ENCODE results near the gene CARMIL3.

DNA sequence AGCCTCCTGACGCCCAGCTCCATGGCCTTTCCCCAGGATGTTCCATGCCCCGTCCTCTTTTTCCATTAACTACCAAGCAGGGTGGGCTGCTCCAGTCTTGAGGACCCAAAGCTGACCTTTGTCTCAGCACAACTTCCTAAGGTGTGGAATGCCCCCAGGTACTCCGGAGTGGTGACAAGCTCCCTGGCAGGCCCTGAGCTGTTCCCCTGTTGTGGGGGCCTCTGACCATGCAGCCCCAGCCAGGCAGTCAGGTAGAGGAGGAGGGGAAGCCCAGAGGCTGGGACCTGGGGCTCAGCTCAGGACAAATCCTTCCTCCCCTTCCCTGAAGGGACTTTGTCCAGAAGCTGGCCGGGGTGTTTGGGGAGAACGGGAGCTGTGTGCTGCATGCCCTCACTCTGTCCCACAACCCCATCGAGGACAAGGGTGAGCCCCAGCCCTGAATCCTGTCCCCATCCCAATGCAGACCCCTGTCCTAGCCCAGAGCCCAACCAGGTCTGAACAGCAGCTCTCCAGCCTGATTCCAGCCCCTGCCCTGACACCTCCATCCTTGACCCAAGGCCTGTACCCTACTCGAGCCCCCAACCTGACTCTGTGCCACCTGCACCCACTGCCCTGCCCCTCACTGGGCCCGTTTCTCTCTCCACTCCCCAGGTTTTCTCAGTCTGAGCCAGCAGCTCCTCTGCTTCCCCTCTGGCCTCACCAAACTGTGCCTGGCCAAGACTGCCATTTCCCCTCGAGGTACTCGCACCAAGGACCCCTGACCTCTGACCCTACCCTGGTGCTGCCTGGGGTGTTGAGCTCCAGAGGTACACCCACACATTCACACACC is 4.4 kb downstream of the CARMIL3 start:
- TF ChIP-seq RAD21 (IDR thresholded peaks at IDR 0.05; ENCODE audit: low read length) = no peak
- TF ChIP-seq, protein P1, sequence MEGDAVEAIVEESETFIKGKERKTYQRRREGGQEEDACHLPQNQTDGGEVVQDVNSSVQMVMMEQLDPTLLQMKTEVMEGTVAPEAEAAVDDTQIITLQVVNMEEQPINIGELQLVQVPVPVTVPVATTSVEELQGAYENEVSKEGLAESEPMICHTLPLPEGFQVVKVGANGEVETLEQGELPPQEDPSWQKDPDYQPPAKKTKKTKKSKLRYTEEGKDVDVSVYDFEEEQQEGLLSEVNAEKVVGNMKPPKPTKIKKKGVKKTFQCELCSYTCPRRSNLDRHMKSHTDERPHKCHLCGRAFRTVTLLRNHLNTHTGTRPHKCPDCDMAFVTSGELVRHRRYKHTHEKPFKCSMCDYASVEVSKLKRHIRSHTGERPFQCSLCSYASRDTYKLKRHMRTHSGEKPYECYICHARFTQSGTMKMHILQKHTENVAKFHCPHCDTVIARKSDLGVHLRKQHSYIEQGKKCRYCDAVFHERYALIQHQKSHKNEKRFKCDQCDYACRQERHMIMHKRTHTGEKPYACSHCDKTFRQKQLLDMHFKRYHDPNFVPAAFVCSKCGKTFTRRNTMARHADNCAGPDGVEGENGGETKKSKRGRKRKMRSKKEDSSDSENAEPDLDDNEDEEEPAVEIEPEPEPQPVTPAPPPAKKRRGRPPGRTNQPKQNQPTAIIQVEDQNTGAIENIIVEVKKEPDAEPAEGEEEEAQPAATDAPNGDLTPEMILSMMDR (conservative IDR thresholded peaks at IDR 0.05; ENCODE audit: low read depth, low read length) = no peak
- no peak for TF ChIP-seq POLR2A (IDR thresholded peaks at IDR 0.05; ENCODE audit: low read depth, low read length)
- TF ChIP-seq, protein P2, sequence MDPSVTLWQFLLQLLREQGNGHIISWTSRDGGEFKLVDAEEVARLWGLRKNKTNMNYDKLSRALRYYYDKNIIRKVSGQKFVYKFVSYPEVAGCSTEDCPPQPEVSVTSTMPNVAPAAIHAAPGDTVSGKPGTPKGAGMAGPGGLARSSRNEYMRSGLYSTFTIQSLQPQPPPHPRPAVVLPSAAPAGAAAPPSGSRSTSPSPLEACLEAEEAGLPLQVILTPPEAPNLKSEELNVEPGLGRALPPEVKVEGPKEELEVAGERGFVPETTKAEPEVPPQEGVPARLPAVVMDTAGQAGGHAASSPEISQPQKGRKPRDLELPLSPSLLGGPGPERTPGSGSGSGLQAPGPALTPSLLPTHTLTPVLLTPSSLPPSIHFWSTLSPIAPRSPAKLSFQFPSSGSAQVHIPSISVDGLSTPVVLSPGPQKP (IDR thresholded peaks at IDR 0.05; ENCODE audit: borderline replicate concordance, low read depth, low read length) = no peak
- no peak for TF ChIP-seq RCOR1 (IDR thresholded peaks at IDR 0.05; ENCODE audit: insufficient replicate concordance, low read length)
- no peak for TF ChIP-seq CEBPB (IDR thresholded peaks at IDR 0.05; ENCODE audit: low read depth, low read length)

Measured in IMR-90 (cell line).